ENCODE results near the gene PCK1. TPM values are rescaled to one million over a fixed set of nuclear protein-coding genes. Genes with fewer than 3 reads are reported as not detected.
A peak's percentile ranks its signal among the peaks of the same experiment; 100 is the strongest.

The PCK1 gene
- total RNA-seq, 2 donors from 2014 or later = not detected

- no peak for DNase-seq
- H3K27me3 Mint-ChIP-seq (ENCODE audit: insufficient read depth) = no peaks in the 10 kb centered on the region
- H3K36me3 Mint-ChIP-seq (ENCODE audit: low read depth) = no peaks in the 10 kb centered on the region
- Histone ChIP-seq H3K4me1 (ENCODE audit: control insufficient read depth, insufficient read depth, low read length) (no peaks in the 10 kb centered on the region), H3K9me3 (ENCODE audit: control insufficient read depth, low read length) (no peaks in the 10 kb centered on the region), H3K36me3 (ENCODE audit: control insufficient read depth, insufficient read depth, low read length) (no peaks in the 10 kb centered on the region), H3K4me3 (ENCODE audit: low read length) (no peak overlapping the region), H3K27ac (ENCODE audit: low read depth, low read length) (peak overlapping the region; percentile 95), H3K27me3 (ENCODE audit: control insufficient read depth, insufficient read depth, low read length, poor library complexity, severe bottlenecking) (no peaks in the 10 kb centered on the region), H3K9ac (ENCODE audit: extremely low read depth, low read length, poor library complexity, severe bottlenecking) (no peak overlapping the region)
- TF ChIP-seq, protein P1, sequence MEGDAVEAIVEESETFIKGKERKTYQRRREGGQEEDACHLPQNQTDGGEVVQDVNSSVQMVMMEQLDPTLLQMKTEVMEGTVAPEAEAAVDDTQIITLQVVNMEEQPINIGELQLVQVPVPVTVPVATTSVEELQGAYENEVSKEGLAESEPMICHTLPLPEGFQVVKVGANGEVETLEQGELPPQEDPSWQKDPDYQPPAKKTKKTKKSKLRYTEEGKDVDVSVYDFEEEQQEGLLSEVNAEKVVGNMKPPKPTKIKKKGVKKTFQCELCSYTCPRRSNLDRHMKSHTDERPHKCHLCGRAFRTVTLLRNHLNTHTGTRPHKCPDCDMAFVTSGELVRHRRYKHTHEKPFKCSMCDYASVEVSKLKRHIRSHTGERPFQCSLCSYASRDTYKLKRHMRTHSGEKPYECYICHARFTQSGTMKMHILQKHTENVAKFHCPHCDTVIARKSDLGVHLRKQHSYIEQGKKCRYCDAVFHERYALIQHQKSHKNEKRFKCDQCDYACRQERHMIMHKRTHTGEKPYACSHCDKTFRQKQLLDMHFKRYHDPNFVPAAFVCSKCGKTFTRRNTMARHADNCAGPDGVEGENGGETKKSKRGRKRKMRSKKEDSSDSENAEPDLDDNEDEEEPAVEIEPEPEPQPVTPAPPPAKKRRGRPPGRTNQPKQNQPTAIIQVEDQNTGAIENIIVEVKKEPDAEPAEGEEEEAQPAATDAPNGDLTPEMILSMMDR (conservative IDR thresholded peaks at IDR 0.05) = no peak
- H3K9me3 Mint-ChIP-seq = no peaks in the 10 kb centered on the region
- 72 to 84% methylated on average over 7 to 11 of the region's 11 CpGs for WGBS, 2 experiments (ENCODE audit: insufficient coverage in 1 of 2, insufficient read length in 1 of 2)
- peaks cover 3% of the 10 kb centered on the region for H3K4me1 Mint-ChIP-seq
- no peak overlapping the region for H3K4me3 Mint-ChIP-seq
- H3K27ac Mint-ChIP-seq = no peak overlapping the region
Measured at GRCh38 chr20:57579331-57579897, 18.5 kb downstream of the PCK1 start.

GRCh38 chr20:57579898-57580447, 19.1 kb downstream of the PCK1 start:
- Mint-ChIP-seq H3K27ac (no peak overlapping the region), H3K4me3 (no peak overlapping the region)
- WGBS, 2 experiments (ENCODE audit: insufficient coverage in 1 of 2, insufficient read length in 1 of 2) = 66 to 85% methylated on average over 13 to 21 of the region's 21 CpGs

GRCh38 chr20:57580478-57581201, 19.7 kb downstream of the PCK1 start:
- Mint-ChIP-seq H3K9me3 (no peaks in the 10 kb centered on the region), H3K4me3 (no peak overlapping the region), H3K4me1 (peaks cover 3% of the 10 kb centered on the region), H3K36me3 (ENCODE audit: low read depth) (no peaks in the 10 kb centered on the region), H3K27ac (no peak overlapping the region), H3K27me3 (ENCODE audit: insufficient read depth) (peaks cover 3% of the 10 kb centered on the region)
- Histone ChIP-seq H3K27me3 (ENCODE audit: control insufficient read depth, insufficient read depth, low read length, poor library complexity, severe bottlenecking) (no peaks in the 10 kb centered on the region), H3K4me3 (ENCODE audit: low read length) (no peak overlapping the region), H3K4me1 (ENCODE audit: control insufficient read depth, insufficient read depth, low read length) (no peaks in the 10 kb centered on the region), H3K9me3 (ENCODE audit: control insufficient read depth, low read length) (no peaks in the 10 kb centered on the region), H3K9ac (ENCODE audit: extremely low read depth, low read length, poor library complexity, severe bottlenecking) (no peak overlapping the region), H3K27ac (ENCODE audit: low read depth, low read length) (peak overlapping the region; percentile 95), H3K36me3 (ENCODE audit: control insufficient read depth, insufficient read depth, low read length) (no peaks in the 10 kb centered on the region)
- no peak for DNase-seq
- 89 to 98% methylated on average over 6 to 13 of the region's 13 CpGs for WGBS, 2 experiments (ENCODE audit: insufficient coverage in 1 of 2, insufficient read length in 1 of 2)
- TF ChIP-seq, protein P1 (conservative IDR thresholded peaks at IDR 0.05) = no peak

More at GRCh38 chr20:57579898-57580447, 19.1 kb downstream of the PCK1 start:
- H3K27me3 ChIP-seq (ENCODE audit: control insufficient read depth, insufficient read depth, low read length, poor library complexity, severe bottlenecking) = no peaks in the 10 kb centered on the region
- DNase-seq = no peak
- H3K4me3 ChIP-seq (ENCODE audit: low read length) = no peak overlapping the region
- H3K4me1 ChIP-seq (ENCODE audit: control insufficient read depth, insufficient read depth, low read length) = no peaks in the 10 kb centered on the region
- H3K27ac ChIP-seq (ENCODE audit: low read depth, low read length) = peak overlapping the region; percentile 95
- no peaks in the 10 kb centered on the region for H3K36me3 ChIP-seq (ENCODE audit: control insufficient read depth, insufficient read depth, low read length)
- Mint-ChIP-seq H3K9me3 (no peaks in the 10 kb centered on the region), H3K27me3 (ENCODE audit: insufficient read depth) (peaks cover 3% of the 10 kb centered on the region), H3K4me1 (peaks cover 3% of the 10 kb centered on the region), H3K36me3 (ENCODE audit: low read depth) (no peaks in the 10 kb centered on the region)
- no peak overlapping the region for H3K9ac ChIP-seq (ENCODE audit: extremely low read depth, low read length, poor library complexity, severe bottlenecking)
- TF ChIP-seq, protein P1 (conservative IDR thresholded peaks at IDR 0.05) = no peak
- H3K9me3 ChIP-seq (ENCODE audit: control insufficient read depth, low read length) = no peaks in the 10 kb centered on the region

All from endodermal cell (in vitro differentiated cells).